Heart right ventricle (tissue), 16 donors: ENCODE data around the gene MFRP. TPM values are rescaled to one million over a fixed set of nuclear protein-coding genes. Genes with fewer than 3 reads are reported as not detected.

ENCODE experiments used
- ATAC-seq, 8 donors: fragments of 200-7000 bp; cut with Tn5 transposase; one replicate each; pipeline ENCODE4 v1.9.1; 2020; ENCODE audit warnings: mild to moderate bottlenecking in 8 of 8, moderate library complexity in 8 of 8, moderate number of reproducible peaks in 1 of 8
- DNase-seq, 2 donors: peaks; one replicate each; pipeline ENCODE4 v3.0.0-alpha.2; 2020
- H3K27ac ChIP-seq, 10 donors: fragments of 200-600 bp; sonication (generic) in 2 of 10; one replicate each; pipeline versions ENCODE4 v1.5.0 to v1.8.0; 2020 to 2022; ENCODE audit warnings: mild to moderate bottlenecking in 3 of 10
- H3K27me3 ChIP-seq, 7 donors: fragments of 200-600 bp; one replicate each; pipeline ENCODE4 v1.8.0; 2021 to 2022; ENCODE audit warnings: mild to moderate bottlenecking in 2 of 7
- H3K36me3 ChIP-seq, 9 donors: fragments of 200-600 bp; sonication (generic) in 1 of 9; one replicate each; pipeline versions ENCODE4 v1.5.0 to v1.8.0; 2020 to 2022; ENCODE audit warnings: mild to moderate bottlenecking in 2 of 9
- H3K4me1 ChIP-seq, 9 donors: fragments of 200-600 bp; sonication (generic) in 1 of 9; one replicate each; pipeline versions ENCODE4 v1.5.0 to v1.8.0; 2020 to 2022; ENCODE audit warnings: mild to moderate bottlenecking in 4 of 9
- H3K4me3 ChIP-seq, 10 donors: fragments of 200-600 bp; sonication (generic) in 2 of 10; one replicate each; pipeline versions ENCODE4 v1.5.0 to v1.8.0; 2020 to 2022; ENCODE audit warnings: mild to moderate bottlenecking in 7 of 10, moderate library complexity in 2 of 10
- H3K9me3 ChIP-seq, 11 donors: fragments of 200-600 bp in 10 of 11; sonication (generic) in 2 of 11; one replicate each; pipeline versions ENCODE4 v1.5.0 to v1.8.0; 2013 to 2022; ENCODE audit warnings: mild to moderate bottlenecking in 2 of 11, control low read depth in 1 of 11, moderate library complexity in 1 of 11
- WGBS, 2 donors: extraction: QIAGEN DNeasy Blood & Tissue Kit; methylation state at CpG; one replicate each; pipeline ENCODE4 v1.1.7; 2013; ENCODE audit warnings: inconsistent platforms in 1 of 2; 5-methylcytosine and 5-hydroxymethylcytosine counted together
- intact Hi-C, 10 donors: fragments of 100-400 bp; cut with DNase I; formaldehyde crosslinking; loops; one replicate each; pipeline versions ENCODE4 v1.11.1 to v1.14.2; 2022
- polyA plus RNA-seq, 2 donors: library from polyadenylated mRNA; stranded (reverse); fragments of 200-250 nt; gene quantifications; one replicate each; pipeline ENCODE4 v1.2.3, GENCODE V29; 2013
- total RNA-seq, 10 donors: library from RNA; stranded (reverse); fragmentation: NEBNext Ultra II Directional in 3 of 10; extraction: Animal tissue kit (Norgen Biotek cat#: 25700) in 3 of 10; gene quantifications; one replicate each; pipeline versions ENCODE4 v1.2.1 to v1.2.4, GENCODE V29; 2021 to 2023
- TF ChIP-seq, protein P1 (sequence below), 9 donors: fragments of 200-600 bp; sonication (generic) in 2 of 9; IDR thresholded peaks; one replicate each; pipeline versions ENCODE4 v1.5.0 to v1.8.0; 2021 to 2022; ENCODE audit warnings: antibody characterized with exemption in 9 of 9, mild to moderate bottlenecking in 5 of 9, moderate library complexity in 1 of 9
- donor health status: Arrhythmogenic right ventricular cardiomyopathy.
- donor health status: ischemic (EF 13 %, LVEDD 7.1; RV severe dilation, severe dysfunction).
- donor health status: healthy with polysubstance abuse.
- donor health status: DM: no; HTN: yes; CAD: no.
- donor health status: DM: no; HTN: no; CAD: no.
- donor health status: ischemic (EF 25% LVEDD 6.9; RV normal size, moderate dysfunction).
- donor health status: ischemic (EF 25% LVEDD 5.7; RV mildly dilated, moderate dysfunction).
- donor health status: healthy.
- donor health status: DM: yes; HTN: yes; CAD: no.
- donor health status: Ischemic cardiomyopathy.
- donor health status: ischemic (EF 35%, LVEDD 5.7; RV mildly dilated, moderate dysfunction).
- donor health status: nonischemic (EF 11% LVEDD 7.7; RV severe dilation, severe dysfunction).
- donor health status: DM: yes; HTN: yes; CAD: no.
- donor health status: PGD.
- donor health status: ischemic (EF 29% LVEDD 5.4; RV normal size, mild dysfunction).
- donor health status: nonischemic (EF 23%, LVEDD 6.1; RV moderate dilation, normal function).

Gene MFRP
- total and polyA plus RNA-seq, 12 donors = 0.04 TPM; not detected in 11

DNA sequence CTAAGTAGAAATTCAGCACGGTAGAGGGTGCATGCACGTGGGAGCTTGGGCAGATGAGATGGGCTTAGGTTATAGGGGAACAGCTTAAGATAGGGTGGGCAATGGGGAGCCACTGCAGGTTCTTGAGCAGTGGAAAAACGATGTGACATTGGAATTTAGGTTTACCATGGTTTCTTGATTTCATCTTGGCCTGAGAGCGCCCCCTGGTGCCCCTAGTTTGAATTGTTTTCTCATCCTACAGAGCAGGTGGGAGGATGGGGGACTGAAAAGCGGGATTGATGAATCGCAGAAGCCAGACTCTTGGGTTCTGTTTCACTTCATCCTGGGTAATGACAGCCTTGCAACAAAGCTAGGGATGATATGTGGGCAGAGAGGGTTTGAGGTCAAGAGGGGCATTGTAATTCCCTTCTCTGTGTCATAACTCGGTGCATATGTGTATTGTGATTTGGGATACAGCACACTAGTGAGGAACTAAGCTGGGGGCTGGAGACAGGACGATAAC, 22.9 kb downstream of the MFRP start:
- peaks cover 4 to 55% (median 34%) of the 10 kb centered on the region in 9 donors for H3K4me1 ChIP-seq
- WGBS, 2 donors = 12 to 13% methylated on average over 8 of the region's 8 CpGs

DNA sequence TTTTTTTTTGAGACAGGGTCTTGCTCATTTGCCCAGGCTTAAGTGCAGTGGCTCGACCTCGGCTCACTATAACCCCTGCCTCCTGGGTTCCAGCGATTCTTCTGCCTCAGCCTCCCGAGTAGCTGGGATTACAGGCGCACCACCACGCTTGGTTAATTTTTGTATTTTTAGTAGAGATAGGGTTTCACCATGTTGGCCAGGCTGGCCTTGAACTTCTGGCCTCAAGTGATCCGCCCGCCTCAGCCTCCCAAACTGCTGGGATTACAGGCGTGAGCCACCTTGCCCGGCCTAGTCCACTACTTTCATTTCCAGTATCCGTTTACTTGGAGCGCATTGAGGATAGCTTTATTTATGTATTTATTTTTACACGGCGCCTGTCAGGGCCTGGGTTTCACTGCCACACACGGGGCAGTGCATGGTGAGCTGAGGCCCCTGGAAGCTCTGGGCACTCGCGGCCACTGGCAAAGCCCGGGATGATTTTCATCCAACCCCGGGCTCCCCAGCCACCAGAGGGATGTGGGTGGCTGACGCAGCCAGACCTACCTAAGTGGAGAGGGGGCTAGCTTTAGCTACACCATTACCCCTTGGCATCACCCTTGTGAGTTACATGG, 23.5 kb downstream of the MFRP start:
- peak overlapping the region in 9 of 10 donors; percentile 6 to 99 (median 92) for H3K27ac ChIP-seq
- H3K4me1 ChIP-seq = peaks cover 9 to 60% (median 40%) of the 10 kb centered on the region in 9 donors
- 81 to 87% methylated on average over 19 to 20 of the region's 20 CpGs for WGBS, 2 donors
- H3K4me3 ChIP-seq = no peak overlapping the region
- DNase-seq (no peak), ATAC-seq (no peak)
- intact Hi-C loops = loop anchor here in 7 of 10 donors (2.0 to 10.0 kb wide), 5 partner anchors 116 to 221 kb away; partner anchors contain the start of genes CBL (in 5 of the 7), ABCG4 (in 1 of the 7) and DPAGT1 (in 1 of the 7)
- H3K9me3 ChIP-seq = no peaks in the 10 kb centered on the region
- TF ChIP-seq, protein P1, sequence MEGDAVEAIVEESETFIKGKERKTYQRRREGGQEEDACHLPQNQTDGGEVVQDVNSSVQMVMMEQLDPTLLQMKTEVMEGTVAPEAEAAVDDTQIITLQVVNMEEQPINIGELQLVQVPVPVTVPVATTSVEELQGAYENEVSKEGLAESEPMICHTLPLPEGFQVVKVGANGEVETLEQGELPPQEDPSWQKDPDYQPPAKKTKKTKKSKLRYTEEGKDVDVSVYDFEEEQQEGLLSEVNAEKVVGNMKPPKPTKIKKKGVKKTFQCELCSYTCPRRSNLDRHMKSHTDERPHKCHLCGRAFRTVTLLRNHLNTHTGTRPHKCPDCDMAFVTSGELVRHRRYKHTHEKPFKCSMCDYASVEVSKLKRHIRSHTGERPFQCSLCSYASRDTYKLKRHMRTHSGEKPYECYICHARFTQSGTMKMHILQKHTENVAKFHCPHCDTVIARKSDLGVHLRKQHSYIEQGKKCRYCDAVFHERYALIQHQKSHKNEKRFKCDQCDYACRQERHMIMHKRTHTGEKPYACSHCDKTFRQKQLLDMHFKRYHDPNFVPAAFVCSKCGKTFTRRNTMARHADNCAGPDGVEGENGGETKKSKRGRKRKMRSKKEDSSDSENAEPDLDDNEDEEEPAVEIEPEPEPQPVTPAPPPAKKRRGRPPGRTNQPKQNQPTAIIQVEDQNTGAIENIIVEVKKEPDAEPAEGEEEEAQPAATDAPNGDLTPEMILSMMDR (IDR thresholded peaks at IDR 0.05) = no peak
- H3K36me3 ChIP-seq = no peaks in the 10 kb centered on the region
- peaks cover 0 to 32% (median 0%) of the 10 kb centered on the region in 7 donors for H3K27me3 ChIP-seq

More for the DNA sequence above, 22.9 kb downstream of the MFRP start:
- Histone ChIP-seq H3K27ac (peak overlapping the region in 6 of 10 donors; percentile 6 to 99 (median 95)), H3K36me3 (no peaks in the 10 kb centered on the region), H3K9me3 (no peaks in the 10 kb centered on the region), H3K4me3 (no peak overlapping the region), H3K27me3 (peaks cover 0 to 27% (median 0%) of the 10 kb centered on the region in 7 donors)
- DNase-seq (peak in 1 of 2 donors; percentile 83), ATAC-seq (no peak)
- TF ChIP-seq, protein P1 (IDR thresholded peaks at IDR 0.05) = peak; percentile 68 to 87 (median 84)
- intact Hi-C loops = loop anchor here in 7 of 10 donors (2.0 to 10.0 kb wide), 5 partner anchors 116 to 221 kb away; partner anchors contain the start of genes CBL (in 5 of the 7), ABCG4 (in 1 of the 7) and DPAGT1 (in 1 of the 7)

DNA sequence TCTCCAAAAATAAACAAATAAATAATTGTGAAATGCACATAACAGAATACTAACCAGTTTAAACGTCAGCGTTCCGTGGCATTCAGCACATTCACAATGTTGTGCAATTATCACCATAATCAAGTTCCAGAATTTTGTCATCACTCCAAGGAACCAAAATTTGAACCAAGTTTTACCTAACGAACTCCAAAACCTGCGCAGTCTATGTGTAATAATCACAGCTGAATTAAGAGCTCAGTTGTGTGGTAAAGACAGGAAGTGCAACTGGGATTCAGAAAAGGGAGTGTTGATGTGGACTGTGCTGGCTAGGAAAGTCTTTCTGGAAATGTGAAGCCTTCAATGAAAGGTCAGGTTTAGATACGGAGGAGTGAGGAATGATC, 24.2 kb downstream of the MFRP start:
- no peaks in the 10 kb centered on the region for H3K9me3 ChIP-seq
- intact Hi-C loops = loop anchor here in 7 of 10 donors (2.0 to 10.0 kb wide), 5 partner anchors 115 to 220 kb away; partner anchors contain the start of genes CBL (in 5 of the 7), ABCG4 (in 1 of the 7) and DPAGT1 (in 1 of the 7)
- H3K4me3 ChIP-seq = peak overlapping the region in 7 of 10 donors; percentile 54 to 65 (median 59)
- peak overlapping the region in 9 of 10 donors; percentile 85 to 99 (median 92) for H3K27ac ChIP-seq
- TF ChIP-seq, protein P1 (IDR thresholded peaks at IDR 0.05) = peak in 3 of 9 donors; percentile 7 to 24 (median 10)
- H3K4me1 ChIP-seq = peaks cover 11 to 67% (median 47%) of the 10 kb centered on the region in 9 donors
- no peak for DNase-seq
- peaks cover 0 to 39% (median 0%) of the 10 kb centered on the region in 7 donors for H3K27me3 ChIP-seq
- 38 to 42% methylated on average over 6 of the region's 6 CpGs for WGBS, 2 donors
- H3K36me3 ChIP-seq = no peaks in the 10 kb centered on the region
- ATAC-seq = no peak

- DNase-seq = peak; percentile 78 to 80
- H3K27ac ChIP-seq = peak overlapping the region; percentile 85 to 99 (median 92)
- intact Hi-C loops = loop anchor here in 6 of 10 donors (5.0 to 10.0 kb wide), 4 partner anchors 114 to 219 kb away; partner anchors contain the start of genes CBL (in 5 of the 6), ABCG4 (in 1 of the 6) and DPAGT1 (in 1 of the 6)
- peaks cover 0 to 52% (median 0%) of the 10 kb centered on the region in 7 donors for H3K27me3 ChIP-seq
- no peaks in the 10 kb centered on the region for H3K36me3 ChIP-seq
- ATAC-seq = peak; percentile 42 to 69 (median 53)
- H3K4me1 ChIP-seq = peaks cover 11 to 78% (median 57%) of the 10 kb centered on the region in 9 donors
- H3K4me3 ChIP-seq = peak overlapping the region; percentile 4 to 65 (median 58)
- no peaks in the 10 kb centered on the region for H3K9me3 ChIP-seq
- TF ChIP-seq, protein P1 (IDR thresholded peaks at IDR 0.05) = no peak
- 7 to 9% methylated on average over 48 to 60 of the region's 60 CpGs for WGBS, 2 donors
Measured at GRCh38 chr11:119320776-119321524, 25.6 kb downstream of the MFRP start.
